ENCODE data around the gene JAKMIP3. TPM values are rescaled to one million over a fixed set of nuclear protein-coding genes. Genes with fewer than 3 reads are reported as not detected.

JAKMIP3 gene
- total and polyA plus RNA-seq, 9 of the 15 experiments (the other 6 are each of a cell fraction or from before 2014, with no cell fraction given): 0.04 TPM; not detected in 8

DNA sequence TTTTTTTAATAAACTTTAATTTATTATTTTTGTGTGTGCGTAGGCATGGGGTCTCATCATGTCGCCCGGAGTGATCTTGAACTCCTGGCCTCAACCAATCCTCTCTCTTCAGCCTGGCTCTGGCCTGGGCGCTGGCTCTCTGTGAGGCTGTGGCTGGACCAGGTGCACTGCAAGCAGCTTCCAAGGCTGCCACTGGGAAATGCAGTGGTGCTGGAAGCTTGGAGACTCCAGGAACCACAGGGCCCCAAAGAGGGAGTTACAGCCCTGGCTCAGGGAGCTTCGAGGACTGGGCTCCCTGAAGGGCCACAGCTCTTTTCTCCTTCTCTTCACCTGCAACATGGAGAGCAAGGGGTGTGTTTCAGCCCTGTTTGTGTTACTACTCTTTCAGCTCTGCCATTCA lies 47.3 kb upstream of the JAKMIP3 start (continued):
- TF ChIP-seq BCOR (IDR thresholded peaks at IDR 0.05) (no peak), OTX1 (CRISPR knock-in tag; IDR thresholded peaks at IDR 0.05) (no peak)
- TF ChIP-seq, protein P1, sequence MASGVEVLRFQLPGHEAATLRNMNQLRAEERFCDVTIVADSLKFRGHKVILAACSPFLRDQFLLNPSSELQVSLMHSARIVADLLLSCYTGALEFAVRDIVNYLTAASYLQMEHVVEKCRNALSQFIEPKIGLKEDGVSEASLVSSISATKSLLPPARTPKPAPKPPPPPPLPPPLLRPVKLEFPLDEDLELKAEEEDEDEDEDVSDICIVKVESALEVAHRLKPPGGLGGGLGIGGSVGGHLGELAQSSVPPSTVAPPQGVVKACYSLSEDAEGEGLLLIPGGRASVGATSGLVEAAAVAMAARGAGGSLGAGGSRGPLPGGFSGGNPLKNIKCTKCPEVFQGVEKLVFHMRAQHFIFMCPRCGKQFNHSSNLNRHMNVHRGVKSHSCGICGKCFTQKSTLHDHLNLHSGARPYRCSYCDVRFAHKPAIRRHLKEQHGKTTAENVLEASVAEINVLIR (CRISPR knock-in tag; IDR thresholded peaks at IDR 0.05): no peak
- TF ChIP-seq, protein P2, sequence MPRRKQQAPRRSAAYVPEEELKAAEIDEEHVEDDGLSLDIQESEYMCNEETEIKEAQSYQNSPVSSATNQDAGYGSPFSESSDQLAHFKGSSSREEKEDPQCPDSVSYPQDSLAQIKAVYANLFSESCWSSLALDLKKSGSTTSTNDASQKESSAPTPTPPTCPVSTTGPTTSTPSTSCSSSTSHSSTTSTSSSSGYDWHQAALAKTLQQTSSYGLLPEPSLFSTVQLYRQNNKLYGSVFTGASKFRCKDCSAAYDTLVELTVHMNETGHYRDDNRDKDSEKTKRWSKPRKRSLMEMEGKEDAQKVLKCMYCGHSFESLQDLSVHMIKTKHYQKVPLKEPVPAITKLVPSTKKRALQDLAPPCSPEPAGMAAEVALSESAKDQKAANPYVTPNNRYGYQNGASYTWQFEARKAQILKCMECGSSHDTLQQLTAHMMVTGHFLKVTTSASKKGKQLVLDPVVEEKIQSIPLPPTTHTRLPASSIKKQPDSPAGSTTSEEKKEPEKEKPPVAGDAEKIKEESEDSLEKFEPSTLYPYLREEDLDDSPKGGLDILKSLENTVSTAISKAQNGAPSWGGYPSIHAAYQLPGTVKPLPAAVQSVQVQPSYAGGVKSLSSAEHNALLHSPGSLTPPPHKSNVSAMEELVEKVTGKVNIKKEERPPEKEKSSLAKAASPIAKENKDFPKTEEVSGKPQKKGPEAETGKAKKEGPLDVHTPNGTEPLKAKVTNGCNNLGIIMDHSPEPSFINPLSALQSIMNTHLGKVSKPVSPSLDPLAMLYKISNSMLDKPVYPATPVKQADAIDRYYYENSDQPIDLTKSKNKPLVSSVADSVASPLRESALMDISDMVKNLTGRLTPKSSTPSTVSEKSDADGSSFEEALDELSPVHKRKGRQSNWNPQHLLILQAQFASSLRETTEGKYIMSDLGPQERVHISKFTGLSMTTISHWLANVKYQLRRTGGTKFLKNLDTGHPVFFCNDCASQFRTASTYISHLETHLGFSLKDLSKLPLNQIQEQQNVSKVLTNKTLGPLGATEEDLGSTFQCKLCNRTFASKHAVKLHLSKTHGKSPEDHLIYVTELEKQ (CRISPR knock-in tag; IDR thresholded peaks at IDR 0.05): no peak

DNA sequence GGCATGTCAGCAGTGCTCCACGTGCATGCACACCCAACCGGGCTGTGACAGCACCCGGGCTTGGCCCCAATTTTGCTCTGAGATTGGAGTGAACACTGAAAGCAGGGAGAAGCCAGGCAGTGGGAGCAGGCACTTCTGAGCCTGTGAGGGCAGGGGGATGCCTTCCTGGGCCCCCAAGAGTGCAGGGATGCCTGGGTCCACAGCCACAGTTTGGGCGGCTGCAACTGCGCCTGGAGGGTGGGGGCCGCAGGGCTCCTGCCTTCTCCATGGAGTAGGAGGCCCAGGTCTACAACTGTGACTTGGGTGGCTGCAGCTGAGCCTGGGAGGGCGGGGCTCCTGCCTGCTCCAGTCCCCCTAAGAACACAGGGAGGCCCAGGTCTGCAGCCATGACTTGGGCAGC lies 46.4 kb upstream of the JAKMIP3 start:
- intact Hi-C loops (cut with micrococcal nuclease): no loop called here
- no TSS peak for BruUV-seq (replicated peaks)
- Histone ChIP-seq H4K20me1 (replicated peaks; ENCODE audit: control insufficient read depth, insufficient read depth, low read length) (no peaks in the 10 kb centered on the region), H2AFZ (ENCODE audit: low read depth, low read length) (no peak overlapping the region), H3K27me3 (ENCODE audit: control insufficient read depth in 2 of 2, insufficient read depth in 2 of 2, low read length in 2 of 2) (peaks cover 7 to 9% of the 10 kb centered on the region in 2 experiments; a peak in 4 of 5 replicates), H3K9ac (ENCODE audit: insufficient read depth in 1 of 2, low read depth in 2 of 2, low read length in 2 of 2) (no peak overlapping the region), H3K27ac (ENCODE audit: extremely low read depth, low read depth, low read length) (no peak overlapping the region), H3K4me2 (ENCODE audit: insufficient read depth, low read length) (no peak overlapping the region), H3K4me3 (no peak overlapping the region), H3K9me1 (ENCODE audit: control insufficient read depth, insufficient read depth, low read length) (no peaks in the 10 kb centered on the region), H3K36me3 (ENCODE audit: control insufficient read depth, insufficient read depth, low read length) (no peaks in the 10 kb centered on the region), H3K9me3 (replicated peaks; ENCODE audit: control insufficient read depth, insufficient read depth, low read depth, low read length) (no peaks in the 10 kb centered on the region), H3K4me1 (replicated peaks in 1 of 2; ENCODE audit: control insufficient read depth in 2 of 2, insufficient read depth in 2 of 2, low read length in 2 of 2) (peaks cover 7 to 22% of the 10 kb centered on the region in 2 experiments; a peak in 3 of 5 replicates), H3K79me2 (ENCODE audit: control insufficient read depth, insufficient read depth, low read length) (no peaks in the 10 kb centered on the region)
- ChIA-PET POLR2A (interaction anchor here (1.5 kb wide), 1 partner anchor 122 kb away, joined by 5 read pairs; no protein-coding TSS in a partner anchor), CTCF (ENCODE audit: low intra/inter-chr PET ratio) (no interaction called here)
- no peak for DNase-seq (ENCODE audit: extremely low read depth in 1 of 4, low spot score in 3 of 4)
- in situ Hi-C loops (cut with MboI): no loop called here
- WGBS (ENCODE audit: insufficient coverage, low coverage, missing lambda C conversion rate): 22% methylated on average over 6 of the region's 7 CpGs
- no peak for ATAC-seq
- FAIRE-seq: no peak
- TF ChIP-seq, protein P3, sequence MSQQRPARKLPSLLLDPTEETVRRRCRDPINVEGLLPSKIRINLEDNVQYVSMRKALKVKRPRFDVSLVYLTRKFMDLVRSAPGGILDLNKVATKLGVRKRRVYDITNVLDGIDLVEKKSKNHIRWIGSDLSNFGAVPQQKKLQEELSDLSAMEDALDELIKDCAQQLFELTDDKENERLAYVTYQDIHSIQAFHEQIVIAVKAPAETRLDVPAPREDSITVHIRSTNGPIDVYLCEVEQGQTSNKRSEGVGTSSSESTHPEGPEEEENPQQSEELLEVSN (IDR thresholded peaks at IDR 0.05; ENCODE audit: borderline replicate concordance in 1 of 2, extremely low read depth in 1 of 2, insufficient read depth in 1 of 2, insufficient read length in 1 of 2, low read depth in 1 of 2, low read length in 1 of 2, poor library complexity in 1 of 2, severe bottlenecking in 1 of 2): no peak
- TF ChIP-seq, protein P4, sequence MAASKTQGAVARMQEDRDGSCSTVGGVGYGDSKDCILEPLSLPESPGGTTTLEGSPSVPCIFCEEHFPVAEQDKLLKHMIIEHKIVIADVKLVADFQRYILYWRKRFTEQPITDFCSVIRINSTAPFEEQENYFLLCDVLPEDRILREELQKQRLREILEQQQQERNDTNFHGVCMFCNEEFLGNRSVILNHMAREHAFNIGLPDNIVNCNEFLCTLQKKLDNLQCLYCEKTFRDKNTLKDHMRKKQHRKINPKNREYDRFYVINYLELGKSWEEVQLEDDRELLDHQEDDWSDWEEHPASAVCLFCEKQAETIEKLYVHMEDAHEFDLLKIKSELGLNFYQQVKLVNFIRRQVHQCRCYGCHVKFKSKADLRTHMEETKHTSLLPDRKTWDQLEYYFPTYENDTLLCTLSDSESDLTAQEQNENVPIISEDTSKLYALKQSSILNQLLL (CRISPR knock-in tag; IDR thresholded peaks at IDR 0.05; ENCODE audit: borderline replicate concordance): no peak
- TF ChIP-seq, protein P5, sequence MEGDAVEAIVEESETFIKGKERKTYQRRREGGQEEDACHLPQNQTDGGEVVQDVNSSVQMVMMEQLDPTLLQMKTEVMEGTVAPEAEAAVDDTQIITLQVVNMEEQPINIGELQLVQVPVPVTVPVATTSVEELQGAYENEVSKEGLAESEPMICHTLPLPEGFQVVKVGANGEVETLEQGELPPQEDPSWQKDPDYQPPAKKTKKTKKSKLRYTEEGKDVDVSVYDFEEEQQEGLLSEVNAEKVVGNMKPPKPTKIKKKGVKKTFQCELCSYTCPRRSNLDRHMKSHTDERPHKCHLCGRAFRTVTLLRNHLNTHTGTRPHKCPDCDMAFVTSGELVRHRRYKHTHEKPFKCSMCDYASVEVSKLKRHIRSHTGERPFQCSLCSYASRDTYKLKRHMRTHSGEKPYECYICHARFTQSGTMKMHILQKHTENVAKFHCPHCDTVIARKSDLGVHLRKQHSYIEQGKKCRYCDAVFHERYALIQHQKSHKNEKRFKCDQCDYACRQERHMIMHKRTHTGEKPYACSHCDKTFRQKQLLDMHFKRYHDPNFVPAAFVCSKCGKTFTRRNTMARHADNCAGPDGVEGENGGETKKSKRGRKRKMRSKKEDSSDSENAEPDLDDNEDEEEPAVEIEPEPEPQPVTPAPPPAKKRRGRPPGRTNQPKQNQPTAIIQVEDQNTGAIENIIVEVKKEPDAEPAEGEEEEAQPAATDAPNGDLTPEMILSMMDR (IDR thresholded peaks at IDR 0.05 in 2 of 3, conservative IDR thresholded peaks at IDR 0.05 in 1 of 3; ENCODE audit: insufficient read depth in 2 of 3, low read depth in 1 of 3, low read length in 3 of 3): no peak
- TF ChIP-seq ZC3H8 (IDR thresholded peaks at IDR 0.05): no peak
- TF ChIP-seq, protein P6, sequence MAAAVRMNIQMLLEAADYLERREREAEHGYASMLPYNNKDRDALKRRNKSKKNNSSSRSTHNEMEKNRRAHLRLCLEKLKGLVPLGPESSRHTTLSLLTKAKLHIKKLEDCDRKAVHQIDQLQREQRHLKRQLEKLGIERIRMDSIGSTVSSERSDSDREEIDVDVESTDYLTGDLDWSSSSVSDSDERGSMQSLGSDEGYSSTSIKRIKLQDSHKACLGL (CRISPR knock-in tag; IDR thresholded peaks at IDR 0.05; ENCODE audit: borderline replicate concordance, poor library complexity, severe bottlenecking): no peak
- no peak for TF ChIP-seq ELF4 (CRISPR knock-in tag; IDR thresholded peaks at IDR 0.05)

Measured in K562 (cell line).